Measurements from ENCODE around the gene CNEP1R1.

- no peak for TF ChIP-seq POLR2AphosphoS5 (IDR thresholded peaks at IDR 0.05; ENCODE audit: borderline replicate concordance, low read depth, low read length)
- no peak for TF ChIP-seq EZH2 (IDR thresholded peaks at IDR 0.05)
These were observed 56.5 kb downstream of the CNEP1R1 start for GRCh38 chr16:50081428-50082018.

Measured in SK-N-MC (cell line).